Stimulated activated CD4-positive, alpha-beta T cell treated with anti-CD3 and anti-CD28 coated beads, Interleukin-2, amount 100 ng/mL, for 48 hours (primary cell): ENCODE results near the gene FEN1.

ENCODE experiments used
- DNase-seq, 2 donors: peaks; one replicate each; pipeline ENCODE4 v3.0.0-alpha.2; 2020

The FEN1 gene

DNA sequence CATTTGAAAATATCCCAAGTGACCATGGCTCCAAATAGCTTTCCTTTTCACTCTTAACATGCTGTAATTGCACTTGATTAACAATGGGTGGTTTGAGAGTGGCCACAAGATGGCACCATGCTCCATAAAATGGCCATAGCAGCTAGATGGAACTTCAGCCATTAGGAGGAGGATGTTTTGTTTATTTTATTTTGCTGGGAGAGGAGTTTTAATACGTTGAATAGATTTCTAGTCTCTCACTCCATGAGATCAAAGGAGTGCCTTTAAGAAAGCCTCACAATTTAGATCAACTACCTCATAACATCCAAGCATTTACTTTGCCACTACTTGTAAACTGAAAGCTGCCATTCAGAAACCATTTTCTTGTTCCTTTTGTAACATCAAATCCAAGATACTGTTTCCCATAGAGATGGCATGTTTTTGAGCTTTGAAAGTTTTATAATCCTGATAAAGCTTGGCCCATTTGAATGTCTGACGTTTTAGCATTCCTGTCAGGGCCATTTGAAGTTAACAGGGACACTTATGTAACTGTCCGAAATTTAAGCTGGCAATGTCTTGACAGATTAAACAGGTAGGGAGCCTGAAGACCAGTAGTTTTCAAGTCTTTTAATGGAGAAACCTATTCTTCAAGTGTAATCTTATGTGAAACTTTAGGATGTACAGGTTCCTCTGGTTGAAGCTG is 4.7 kb downstream of the FEN1 start:
- DNase-seq, result peak; percentile 50 to 51

- DNase-seq, result no peak
These were observed 7.1 kb downstream of the FEN1 start for GRCh38 chr11:61799665-61800284.

- DNase-seq, result no peak
These were observed 7.9 kb downstream of the FEN1 start for GRCh38 chr11:61800331-61801281.

DNA sequence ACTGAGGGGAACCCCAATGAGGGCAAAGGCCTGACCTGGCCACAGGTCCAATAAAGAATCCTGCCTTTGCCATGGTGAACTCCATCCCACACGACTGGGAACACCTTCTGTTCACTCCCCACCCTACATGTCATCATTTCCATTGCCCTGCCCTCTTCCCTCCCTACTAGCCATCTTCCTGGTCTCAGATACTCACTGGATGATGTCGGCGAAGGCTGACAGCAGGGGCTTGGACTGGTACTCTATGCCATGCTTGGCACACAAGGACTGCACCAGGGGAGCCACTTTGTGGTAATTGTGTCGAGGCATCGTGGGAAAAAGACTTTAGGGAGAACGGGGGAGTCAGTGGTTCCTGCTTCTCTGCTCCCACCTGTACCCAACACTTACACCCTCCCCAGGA is 9.9 kb downstream of the FEN1 start:
- no peak for DNase-seq

GRCh38 chr11:61803889-61804647 is 11.4 kb downstream of the FEN1 start:
- no peak for DNase-seq

GRCh38 chr11:61805146-61805545 is 12.4 kb downstream of the FEN1 start:
- no peak for DNase-seq

- DNase-seq, result no peak
These were observed 14.1 kb downstream of the FEN1 start for GRCh38 chr11:61806785-61807184.

GRCh38 chr11:61810671-61811175 is 18.0 kb downstream of the FEN1 start:
- no peak for DNase-seq

GRCh38 chr11:61811831-61812230 is 19.1 kb downstream of the FEN1 start:
- DNase-seq, result no peak

GRCh38 chr11:61812736-61813411 is 20.2 kb downstream of the FEN1 start:
- DNase-seq, result no peak

DNA sequence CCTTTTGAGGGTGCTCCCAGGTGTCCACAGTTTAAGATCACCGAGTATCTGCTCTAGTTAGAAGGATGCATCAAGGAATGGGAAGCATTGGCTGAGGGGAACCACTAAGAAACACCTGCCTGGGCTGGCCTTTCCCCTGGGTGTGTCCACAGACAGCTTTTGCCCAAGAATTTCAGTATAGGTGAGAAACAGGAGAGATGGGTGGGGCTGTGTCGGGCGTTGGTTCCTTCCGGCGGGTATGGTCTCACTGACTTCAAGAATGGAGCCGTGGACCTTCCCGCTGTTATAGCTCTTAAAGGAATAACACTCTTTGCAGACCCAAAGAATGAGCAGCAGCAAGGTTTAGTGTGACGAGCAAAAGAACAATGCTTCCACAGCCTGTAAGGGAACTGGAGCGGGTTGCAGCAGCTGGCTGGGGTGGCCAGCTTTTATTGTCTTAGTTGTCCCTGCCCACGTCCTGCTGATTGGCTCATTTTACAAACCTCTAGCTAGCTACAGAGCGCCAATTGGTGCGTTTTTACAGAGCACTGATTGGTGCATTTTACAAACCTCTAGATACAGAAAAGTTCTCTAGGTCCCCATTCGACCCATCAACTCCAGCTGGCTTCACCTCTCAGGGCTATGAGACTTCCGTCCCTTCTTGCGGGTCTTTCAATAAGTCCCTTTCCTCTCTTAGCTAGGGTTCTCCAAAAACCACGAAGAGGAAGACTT is 21.7 kb downstream of the FEN1 start:
- DNase-seq, result no peak

DNA sequence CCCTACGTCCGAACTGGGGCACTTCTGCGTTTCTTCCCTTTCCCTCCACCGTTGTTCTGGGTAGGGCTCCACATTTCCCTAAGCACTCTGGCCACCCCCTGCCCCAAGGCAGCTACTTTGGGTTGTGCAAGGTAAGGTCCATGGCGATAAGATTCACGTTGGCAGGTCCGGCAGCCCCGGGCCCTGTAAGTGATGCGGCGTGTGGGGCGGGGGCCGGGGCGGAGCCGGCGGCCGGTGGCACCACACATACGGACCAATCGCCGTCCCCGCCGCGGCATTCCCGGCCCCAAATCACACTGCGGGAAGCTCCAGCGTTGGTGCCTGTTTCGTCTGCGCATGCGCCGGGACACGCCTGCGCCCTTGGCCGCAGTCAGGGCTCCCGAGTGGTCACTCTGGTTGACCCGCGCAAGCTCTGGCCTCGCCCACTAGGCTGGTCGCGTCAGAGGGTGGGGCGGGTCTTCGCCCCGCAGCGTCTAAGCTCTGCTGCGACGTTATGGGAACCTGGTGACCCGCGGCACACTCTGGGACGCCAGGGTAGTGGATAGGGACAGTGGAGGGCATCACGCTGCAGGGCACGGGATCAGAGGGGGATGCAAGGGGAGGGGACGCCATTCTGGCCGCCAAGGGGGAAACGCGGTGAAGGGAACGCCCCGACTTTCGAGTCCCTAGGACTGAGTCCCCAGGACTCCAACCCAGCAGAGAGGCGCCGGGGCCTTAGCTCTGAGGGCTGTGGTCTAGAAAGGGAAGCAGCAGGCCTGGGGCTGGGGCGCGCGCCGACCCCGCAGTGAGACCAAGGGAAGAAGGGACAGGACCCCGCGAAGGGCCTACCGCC is 22.5 kb downstream of the FEN1 start:
- DNase-seq, result peak in 1 of 2 donors; percentile 48

DNA sequence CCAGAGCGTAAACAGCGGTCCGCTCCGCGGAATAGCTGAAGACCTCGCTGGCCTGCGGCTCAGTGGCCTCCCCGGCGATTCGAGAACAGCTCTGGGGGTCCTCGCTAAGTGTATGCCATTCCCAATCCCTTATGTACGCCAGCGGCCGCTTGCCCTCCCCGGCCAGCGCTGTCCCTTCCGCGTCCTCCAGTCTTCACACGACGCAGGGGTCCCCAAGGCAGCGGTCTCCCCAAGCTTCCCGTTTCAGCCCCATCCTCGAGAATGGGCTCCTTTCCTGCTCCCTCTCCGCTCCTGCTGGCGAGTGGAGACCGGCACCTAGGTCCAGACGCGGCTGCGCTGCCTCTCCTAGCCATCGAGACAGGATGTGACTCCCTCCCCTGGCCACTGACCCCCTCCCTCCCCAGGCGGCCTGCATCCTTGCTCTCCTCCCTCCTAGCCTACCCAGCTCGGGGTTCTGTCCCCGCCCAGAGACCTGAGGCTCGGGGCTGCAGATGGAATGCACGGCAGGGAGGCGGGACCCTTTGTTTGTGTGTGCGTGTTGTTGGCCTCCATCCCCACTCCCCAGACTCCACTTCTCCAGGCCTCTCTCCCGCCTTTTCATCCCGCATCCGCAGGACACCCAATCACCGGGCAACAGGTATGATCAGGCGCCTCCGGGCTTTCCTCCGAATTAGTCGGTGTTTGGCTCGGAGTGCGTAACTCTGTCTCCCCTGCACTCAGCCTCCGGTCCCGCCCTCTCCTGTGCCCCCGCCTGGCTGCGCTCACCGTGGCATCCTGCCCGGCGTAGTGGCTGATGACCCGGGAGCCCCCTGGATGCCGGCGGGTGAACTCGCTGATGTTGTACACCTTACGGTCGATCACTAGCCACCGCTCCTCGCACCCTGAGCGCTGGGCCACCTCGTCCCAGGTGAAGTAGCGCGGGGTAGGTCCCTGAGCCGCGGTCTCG is 23.4 kb downstream of the FEN1 start:
- peak in 1 of 2 donors; percentile 53 for DNase-seq

- DNase-seq, result peak; percentile 67 to 75
These were observed 24.2 kb downstream of the FEN1 start, which contains the start of gene FADS1 for GRCh38 chr11:61816736-61817455. FADS1 (minus strand) TSS chr11:61817003; CDS start chr11:61816929, 74 bp downstream.

GRCh38 chr11:61817471-61818202 is 24.9 kb downstream of the FEN1 start:
- DNase-seq, result no peak

DNA sequence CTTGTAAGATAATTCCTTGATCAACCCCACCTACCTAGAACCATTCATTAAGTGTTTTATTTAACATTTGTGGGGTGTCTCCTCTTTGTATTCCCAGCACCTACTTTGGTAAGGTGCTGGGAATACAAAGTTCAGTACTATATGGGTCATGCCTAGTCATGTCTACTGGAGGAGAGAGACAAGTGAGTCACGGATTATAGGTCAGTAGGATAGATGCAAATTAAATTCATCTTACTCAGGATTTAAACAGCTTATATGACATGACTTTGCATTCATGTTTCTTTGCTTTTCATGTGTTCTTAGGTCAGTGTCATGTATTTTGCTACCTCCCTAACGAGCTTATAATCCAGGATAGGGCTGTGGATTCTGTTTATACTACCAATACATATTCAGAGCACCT is 27.5 kb downstream of the FEN1 start:
- no peak for DNase-seq

DNA sequence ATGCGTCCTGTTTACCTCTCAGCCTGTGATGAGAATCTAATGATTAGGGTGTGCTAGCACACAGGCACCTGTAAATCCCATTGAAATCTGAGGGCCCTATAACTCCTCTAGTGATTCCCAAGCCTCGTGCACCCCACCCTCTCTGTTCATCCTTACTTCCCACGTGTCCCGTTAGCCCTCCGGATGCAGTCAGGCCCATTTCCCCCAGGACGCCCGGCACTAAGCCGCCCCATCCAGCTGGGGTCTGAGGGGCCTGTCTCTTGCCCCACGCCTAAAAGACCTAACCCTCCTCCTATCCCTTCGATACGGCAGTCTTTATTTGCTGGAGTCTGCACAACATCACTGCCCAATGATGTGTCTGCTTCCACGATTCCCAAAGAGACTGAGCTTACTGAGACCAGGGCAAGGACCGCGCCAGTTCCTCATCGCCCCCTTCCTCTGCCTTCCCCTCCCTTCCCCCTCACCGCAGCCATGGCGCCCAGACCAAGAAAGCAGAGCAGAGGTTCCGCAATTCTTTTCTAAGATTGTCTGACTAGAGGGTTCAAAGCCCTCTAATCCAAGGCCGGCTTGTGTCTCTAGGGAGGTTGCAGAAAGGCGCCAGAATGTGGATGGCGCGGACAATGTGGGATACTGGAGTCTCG is 34.3 kb downstream of the FEN1 start:
- no peak for DNase-seq
